ENCODE results near the gene MICAL3.

DNA sequence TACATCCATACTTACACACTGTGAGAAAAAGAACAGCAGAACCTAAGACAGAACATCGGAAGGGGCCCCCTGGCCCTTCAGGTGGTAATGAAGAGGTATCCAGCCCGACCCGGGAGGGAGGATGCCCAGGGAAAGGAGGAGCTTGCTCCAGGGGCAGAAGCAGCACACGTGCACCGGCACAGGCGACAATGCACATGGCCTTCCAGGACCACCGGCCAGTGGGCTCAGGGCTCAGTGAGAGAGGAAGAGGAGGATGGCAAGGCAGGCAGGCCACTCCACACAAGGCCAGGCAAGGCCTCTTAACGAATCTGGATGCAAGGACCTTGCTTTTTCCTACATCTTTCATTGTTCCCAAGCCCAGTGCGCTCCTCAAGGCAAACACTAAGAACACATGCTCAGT lies 52.6 kb downstream of the MICAL3 start:
- TF ChIP-seq, protein P1, sequence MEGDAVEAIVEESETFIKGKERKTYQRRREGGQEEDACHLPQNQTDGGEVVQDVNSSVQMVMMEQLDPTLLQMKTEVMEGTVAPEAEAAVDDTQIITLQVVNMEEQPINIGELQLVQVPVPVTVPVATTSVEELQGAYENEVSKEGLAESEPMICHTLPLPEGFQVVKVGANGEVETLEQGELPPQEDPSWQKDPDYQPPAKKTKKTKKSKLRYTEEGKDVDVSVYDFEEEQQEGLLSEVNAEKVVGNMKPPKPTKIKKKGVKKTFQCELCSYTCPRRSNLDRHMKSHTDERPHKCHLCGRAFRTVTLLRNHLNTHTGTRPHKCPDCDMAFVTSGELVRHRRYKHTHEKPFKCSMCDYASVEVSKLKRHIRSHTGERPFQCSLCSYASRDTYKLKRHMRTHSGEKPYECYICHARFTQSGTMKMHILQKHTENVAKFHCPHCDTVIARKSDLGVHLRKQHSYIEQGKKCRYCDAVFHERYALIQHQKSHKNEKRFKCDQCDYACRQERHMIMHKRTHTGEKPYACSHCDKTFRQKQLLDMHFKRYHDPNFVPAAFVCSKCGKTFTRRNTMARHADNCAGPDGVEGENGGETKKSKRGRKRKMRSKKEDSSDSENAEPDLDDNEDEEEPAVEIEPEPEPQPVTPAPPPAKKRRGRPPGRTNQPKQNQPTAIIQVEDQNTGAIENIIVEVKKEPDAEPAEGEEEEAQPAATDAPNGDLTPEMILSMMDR (IDR thresholded peaks at IDR 0.05) = no peak
- TF ChIP-seq RAD21 (IDR thresholded peaks at IDR 0.05; ENCODE audit: low read length) (no peak), TAF1 (IDR thresholded peaks at IDR 0.05; ENCODE audit: borderline replicate concordance, low read depth, low read length) (no peak)
- TF ChIP-seq, protein P2, sequence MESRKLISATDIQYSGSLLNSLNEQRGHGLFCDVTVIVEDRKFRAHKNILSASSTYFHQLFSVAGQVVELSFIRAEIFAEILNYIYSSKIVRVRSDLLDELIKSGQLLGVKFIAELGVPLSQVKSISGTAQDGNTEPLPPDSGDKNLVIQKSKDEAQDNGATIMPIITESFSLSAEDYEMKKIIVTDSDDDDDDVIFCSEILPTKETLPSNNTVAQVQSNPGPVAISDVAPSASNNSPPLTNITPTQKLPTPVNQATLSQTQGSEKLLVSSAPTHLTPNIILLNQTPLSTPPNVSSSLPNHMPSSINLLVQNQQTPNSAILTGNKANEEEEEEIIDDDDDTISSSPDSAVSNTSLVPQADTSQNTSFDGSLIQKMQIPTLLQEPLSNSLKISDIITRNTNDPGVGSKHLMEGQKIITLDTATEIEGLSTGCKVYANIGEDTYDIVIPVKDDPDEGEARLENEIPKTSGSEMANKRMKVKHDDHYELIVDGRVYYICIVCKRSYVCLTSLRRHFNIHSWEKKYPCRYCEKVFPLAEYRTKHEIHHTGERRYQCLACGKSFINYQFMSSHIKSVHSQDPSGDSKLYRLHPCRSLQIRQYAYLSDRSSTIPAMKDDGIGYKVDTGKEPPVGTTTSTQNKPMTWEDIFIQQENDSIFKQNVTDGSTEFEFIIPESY (IDR thresholded peaks at IDR 0.05; ENCODE audit: borderline replicate concordance, low read depth) = no peak
